PC-9 (cell line): ENCODE results near the gene UFD1.

Experiments used
- EZH2 ChIP-seq: fragments of 200-600 bp; sonication (generic); IDR thresholded peaks from 2 replicates; pipeline ENCODE4 v1.8.0; 2017; ENCODE audit warnings: antibody characterized with exemption, low read depth
- TF ChIP-seq, protein P1 (sequence below): fragments of 200-600 bp; sonication (generic); conservative IDR thresholded peaks from 2 replicates; pipeline ENCODE4 v1.6.1; 2017; ENCODE audit warnings: mixed run types, antibody characterized with exemption, mild to moderate bottlenecking, moderate library complexity

DNA sequence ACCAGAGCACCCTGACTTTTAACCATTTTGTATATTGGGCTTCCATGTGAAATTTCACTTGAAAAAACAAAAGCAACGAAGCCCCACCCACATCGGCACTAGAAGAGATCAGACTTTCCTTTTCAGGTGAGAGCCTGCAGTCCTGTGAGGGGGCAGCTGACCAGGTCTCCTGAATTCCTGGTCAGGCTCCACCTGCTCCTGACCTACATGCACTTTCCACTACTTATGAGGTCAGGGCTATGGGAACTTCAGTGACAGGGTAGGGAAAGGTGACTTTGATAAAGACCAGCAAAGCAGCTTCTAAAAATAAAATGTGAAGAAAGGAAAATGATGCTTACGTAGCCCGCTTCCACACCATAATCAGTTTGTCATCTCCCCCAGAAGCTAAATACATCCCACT lies 72.1 kb downstream of the UFD1 start:
- TF ChIP-seq, protein P1, sequence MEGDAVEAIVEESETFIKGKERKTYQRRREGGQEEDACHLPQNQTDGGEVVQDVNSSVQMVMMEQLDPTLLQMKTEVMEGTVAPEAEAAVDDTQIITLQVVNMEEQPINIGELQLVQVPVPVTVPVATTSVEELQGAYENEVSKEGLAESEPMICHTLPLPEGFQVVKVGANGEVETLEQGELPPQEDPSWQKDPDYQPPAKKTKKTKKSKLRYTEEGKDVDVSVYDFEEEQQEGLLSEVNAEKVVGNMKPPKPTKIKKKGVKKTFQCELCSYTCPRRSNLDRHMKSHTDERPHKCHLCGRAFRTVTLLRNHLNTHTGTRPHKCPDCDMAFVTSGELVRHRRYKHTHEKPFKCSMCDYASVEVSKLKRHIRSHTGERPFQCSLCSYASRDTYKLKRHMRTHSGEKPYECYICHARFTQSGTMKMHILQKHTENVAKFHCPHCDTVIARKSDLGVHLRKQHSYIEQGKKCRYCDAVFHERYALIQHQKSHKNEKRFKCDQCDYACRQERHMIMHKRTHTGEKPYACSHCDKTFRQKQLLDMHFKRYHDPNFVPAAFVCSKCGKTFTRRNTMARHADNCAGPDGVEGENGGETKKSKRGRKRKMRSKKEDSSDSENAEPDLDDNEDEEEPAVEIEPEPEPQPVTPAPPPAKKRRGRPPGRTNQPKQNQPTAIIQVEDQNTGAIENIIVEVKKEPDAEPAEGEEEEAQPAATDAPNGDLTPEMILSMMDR, result no peak
- no peak for TF ChIP-seq EZH2
